NCI-H82 (cell line): ENCODE measurements around the gene CSGALNACT2.
"Not testable (repeated sequence)": the region's sequence is repeated elsewhere in the genome, so short reads cannot be mapped to it uniquely, and the experiment has no call there.

Source experiments
- DNase-seq: peaks from one replicate; lab custom pipeline; 2025; lab: John Stamatoyannopoulos, UW

Gene CSGALNACT2

DNA sequence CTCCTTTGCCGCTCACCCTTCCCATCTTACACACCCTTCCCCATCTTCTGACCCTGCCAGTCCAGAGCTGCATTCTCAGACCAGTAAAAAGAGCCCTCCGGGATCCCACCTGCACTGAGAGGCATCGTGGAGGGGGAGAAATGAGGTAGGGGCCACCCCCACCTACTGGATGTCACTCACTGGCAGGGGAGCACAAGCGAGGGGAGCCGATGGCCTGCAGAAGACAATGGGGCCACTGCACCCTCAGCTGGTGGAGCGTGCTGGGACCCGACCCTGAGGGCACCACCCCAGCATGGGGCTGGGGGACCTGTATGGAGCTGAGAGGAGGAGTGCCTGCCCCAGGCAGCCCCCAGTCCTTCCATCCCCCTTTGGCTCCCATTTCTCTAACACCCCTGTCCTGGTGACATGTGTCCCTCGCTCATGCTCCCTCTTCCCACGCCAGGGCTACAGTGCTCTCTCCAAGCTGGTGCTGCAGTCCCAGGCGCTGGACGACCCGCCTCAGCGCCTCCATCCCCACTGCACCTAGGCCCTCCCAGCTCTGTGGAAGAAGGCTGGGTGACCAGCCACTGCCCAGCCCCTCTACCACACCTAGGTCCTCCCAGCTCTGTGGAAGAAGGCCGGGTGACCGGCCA is 78.8 kb downstream of the CSGALNACT2 start:
- no peak for DNase-seq

DNA sequence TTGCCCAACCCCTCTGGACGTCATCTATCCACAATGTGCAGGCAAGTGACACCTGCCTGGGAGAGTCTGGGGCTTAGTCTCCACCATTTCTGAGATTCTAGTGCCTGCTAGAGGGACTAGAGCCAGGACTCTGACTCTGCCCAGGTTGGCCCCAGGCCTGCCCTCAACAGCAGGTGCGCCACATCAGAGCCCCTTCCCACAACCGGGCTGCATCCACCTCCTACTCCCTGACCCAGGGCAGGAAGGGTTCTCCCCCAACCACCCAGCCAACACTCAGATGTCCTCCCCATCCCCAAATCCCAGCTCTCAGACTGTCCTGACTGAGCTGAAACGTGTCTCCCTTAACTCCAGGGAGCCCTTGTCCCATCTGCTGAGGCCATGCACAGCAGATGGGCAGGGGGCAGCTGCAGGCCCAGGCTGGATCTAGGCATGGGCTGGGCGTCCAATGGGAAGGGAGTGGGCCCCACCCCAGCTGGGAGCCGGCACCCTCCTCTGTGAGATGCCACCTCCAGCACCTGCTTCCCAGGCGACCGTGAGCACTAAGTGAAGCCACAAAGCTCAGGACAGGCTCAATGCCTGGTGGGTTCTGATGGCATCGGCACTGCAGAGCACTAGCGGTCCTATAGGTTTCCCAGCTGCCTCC is 79.4 kb downstream of the CSGALNACT2 start:
- no peak for DNase-seq

DNA sequence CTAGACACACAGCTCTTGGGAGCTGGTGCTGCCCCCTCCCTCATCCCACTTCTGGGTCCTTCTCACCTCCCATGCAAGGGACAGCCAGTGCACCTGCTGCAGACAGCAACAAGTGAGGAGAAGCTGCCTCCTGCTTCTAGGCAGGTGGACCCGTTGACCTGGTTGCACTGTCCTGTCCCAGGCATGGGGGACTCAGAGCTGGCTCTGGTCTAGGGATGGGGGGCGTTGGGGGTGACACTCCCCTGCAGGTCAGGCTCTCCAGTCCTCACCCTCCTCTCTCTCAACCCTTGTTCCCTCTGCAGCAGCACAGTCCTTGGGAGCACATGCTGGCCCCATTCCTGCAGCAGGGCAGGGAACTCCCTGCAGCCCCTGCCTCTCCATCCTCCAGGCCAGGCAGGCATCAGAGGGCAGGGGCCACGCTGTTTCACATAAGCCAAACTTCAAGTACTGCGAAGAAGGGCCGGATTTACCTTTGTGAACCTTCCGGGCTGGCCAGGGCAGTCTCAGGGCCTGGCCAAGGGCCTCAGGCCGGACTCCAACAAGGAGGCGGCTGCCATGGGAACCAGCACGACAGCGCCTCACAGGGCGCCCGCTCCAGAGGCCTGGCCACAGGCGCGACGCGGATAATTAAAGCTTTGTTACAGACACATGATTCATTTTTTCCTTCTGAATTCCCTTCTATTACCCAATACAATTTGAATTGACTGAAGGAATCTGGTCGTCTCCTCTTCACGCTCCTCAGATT is 80.1 kb downstream of the CSGALNACT2 start:
- DNase-seq = no peak

DNA sequence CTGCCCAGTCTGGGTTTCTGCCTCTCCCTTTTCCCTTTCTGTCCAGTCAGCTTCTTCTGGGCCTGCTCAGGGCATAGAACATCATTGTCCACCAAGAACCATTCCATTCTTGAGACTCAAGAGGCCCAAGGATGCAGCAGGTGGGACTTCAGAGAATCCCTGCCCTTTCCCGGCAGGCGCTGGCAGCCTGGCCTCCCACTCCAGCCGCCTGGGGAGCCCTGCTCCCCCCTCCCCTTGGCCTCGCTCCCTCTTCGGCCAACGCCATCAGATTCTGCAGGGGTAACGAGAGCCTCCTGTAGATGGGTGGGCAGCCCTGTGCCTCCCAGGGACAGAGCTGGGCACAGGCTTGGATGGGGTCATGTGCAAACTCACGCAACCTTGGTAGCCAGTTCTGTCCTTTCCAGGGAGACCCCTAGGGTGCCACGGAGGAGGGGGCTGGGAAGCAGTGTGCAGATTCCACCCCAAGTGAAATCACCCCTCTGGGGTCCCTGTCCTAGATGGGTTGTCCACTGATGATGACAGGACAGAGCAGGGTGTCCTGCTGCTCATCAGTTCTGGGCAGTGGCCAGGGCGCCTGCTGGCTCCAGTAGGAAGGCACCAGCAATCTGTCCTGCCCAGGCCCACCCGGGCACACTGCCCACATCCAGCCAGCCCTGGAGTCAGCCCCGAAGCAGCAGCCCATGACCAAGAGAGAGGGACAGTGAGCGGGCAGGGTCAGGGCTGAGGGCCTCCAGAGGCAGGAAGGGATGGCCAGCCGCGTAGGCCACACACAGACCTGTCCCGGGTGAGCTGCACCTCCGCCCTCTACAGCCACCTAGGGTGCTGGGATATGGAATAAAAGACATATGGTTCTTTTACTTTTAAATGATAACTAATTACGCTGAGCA is 80.9 kb downstream of the CSGALNACT2 start:
- no peak for DNase-seq

DNA sequence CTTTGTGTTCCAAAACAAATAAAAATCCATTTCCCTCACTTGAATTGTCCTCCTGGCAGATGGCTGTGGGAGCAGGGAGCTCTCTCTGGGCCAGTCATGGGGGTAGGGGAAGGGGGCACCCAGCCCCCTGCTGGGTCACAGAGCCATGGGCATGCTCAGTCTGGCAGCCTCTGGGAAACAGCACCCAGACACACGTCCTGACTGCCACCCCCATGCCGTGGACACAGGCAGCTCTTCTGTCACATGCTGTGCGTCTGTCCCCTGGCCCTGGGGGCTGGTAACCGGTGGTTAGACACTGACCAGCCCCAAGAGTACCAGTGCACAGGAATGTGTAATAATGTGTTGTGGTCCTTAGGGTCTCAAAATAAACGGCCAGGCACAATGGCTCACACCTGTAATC is 81.6 kb downstream of the CSGALNACT2 start:
- DNase-seq = no peak

DNA sequence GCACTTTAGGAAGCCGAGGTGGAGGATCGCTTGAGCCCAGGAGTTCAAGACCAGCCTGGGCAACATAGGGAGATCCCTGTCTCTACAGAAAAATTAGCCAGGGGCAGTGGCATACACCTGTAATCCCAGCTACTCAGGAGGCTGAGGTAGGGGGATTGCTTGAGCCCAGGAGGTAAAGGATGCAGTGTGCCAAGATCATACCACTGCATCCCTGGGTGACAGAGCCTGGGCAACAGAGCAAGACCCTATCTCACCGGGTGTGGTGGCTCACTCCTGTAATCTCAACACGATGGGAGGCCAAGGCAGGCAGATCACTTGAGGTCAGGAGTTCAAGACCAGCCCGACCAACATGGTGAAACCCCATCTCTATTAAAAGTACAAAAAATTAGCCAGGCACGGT is 82.0 kb downstream of the CSGALNACT2 start:
- not testable (repeated sequence) for DNase-seq

DNA sequence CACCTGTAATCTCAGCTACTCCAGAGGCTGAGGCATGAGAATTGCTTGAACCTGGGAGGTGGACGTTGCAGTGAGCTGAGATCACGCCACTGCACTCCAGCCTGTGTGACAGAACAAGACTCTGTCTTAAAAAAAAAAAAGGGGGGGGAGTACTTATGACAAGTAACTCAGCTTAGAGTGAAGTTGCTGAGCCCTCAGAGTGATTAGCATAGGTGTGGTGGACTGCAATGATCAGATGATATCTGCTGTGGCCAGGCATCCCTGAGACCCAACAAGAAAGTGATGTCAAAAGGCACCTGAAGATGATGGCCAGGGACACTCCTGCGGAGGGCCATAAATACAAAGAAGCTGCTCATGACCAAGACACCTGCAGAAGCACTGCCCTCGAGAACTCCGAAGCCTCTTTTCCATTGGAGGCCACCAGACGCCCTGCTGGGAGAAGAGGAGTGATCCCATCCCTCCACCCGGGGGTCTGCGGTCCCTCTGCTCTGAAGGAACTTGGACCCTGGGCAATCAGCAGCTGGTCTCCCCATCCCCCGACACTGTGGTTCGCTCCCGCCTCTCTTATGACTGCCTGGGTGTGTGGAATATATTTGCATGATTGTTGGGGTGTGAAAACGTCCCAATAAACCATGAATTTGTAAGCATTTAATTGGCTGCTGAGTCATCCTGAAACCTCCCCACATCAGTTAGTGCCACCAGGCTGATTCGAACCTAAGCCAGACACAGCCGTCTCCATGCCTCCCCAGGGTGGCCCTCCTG is 82.6 kb downstream of the CSGALNACT2 start:
- no peak for DNase-seq

DNA sequence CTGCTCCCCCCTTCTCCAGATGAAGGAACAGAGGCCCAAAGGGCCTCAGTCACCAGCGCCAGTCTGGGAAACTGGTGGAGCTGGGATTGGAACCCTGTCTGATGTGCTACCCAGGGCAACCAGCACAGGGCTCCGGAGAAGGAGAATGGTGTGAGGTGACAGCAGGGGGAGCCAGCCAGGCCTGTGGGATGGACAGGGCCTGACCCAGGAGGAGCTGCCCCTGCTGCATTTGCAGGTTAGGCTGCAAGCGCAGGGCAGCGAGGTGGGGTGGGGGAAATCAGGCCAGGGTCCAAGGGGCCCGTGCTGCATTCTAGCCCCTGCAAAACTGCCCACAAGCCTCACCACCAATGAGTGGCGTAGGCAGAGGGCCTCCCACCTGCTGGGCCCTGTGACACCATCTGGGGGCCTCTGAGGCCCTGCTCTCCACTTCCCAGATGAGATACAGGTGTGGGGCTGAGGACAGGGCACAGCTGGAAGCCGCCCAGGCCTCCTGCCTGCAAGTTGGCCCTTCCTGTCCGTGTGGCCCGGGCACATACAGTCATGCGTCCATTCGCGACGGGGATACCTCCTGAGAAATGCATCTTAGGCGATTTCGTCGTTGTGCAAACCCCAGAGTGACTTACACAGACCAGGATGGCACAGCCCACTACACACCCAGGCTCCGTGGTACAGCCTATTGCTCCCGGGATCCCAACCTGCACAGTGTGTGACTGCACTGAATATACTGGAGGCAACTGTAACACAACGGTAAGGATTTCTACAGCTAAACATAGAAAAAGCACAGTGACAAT is 83.4 kb downstream of the CSGALNACT2 start:
- no peak for DNase-seq

DNA sequence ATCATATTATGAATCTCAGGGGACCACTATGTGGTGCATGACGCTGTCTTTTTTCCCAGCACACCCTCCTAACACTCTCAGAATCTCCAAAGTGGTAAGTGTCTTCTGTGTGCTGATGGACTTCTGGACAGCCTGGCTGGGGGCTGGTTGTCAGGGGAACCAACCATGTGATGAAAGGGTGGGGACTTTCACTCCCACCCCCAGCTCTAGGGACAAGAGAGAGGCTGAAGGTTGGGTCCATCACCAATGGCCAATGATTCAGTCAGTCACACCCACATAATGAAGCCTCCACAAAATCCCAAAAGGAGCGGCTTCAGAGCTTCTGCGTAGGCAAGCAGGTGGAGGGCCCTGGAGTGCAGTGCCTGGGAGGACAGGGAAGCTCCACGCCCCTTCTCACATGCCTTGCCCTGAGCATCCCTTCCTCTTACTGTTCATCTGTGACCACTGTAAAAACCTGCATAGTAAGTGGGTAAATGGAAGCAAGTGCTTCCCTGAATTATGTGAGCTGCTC is 84.0 kb downstream of the CSGALNACT2 start:
- no peak for DNase-seq

DNA sequence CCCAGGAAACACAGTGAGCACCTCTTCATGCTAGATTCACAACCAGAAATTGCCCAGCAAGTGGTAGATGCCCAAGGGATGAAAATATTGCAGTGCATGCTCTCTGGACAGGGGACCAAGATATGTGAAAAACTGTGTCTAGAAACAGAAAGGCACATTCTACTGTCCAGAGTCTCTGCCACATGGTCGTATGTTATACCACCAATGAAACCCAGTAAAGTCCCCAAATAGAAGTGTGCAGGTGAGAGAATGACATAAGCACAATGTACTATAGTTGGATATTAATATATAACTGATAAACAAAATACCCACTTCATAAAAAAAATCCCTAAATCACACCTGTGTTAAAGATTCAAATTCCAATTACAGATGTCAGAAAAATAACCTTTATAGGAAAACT is 84.8 kb downstream of the CSGALNACT2 start:
- DNase-seq = no peak

DNA sequence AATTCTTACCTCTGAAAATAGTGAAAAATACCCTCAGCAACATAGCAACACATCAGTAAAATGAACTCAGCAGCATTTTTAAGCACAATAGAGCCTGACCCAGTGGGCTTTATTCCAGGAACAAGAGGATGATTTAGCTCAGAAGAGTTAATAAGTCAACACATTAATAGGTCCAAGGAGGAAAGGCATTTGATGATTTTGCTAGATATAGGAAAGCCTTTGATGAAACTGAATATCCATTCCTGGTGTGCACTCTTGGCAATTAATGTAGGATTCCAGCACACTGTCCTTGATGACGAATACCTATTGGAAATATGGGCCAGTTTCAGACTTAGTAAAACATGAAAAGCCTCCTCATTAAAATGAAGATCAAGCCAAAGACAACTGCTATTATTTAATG is 86.1 kb downstream of the CSGALNACT2 start:
- DNase-seq = no peak

DNA sequence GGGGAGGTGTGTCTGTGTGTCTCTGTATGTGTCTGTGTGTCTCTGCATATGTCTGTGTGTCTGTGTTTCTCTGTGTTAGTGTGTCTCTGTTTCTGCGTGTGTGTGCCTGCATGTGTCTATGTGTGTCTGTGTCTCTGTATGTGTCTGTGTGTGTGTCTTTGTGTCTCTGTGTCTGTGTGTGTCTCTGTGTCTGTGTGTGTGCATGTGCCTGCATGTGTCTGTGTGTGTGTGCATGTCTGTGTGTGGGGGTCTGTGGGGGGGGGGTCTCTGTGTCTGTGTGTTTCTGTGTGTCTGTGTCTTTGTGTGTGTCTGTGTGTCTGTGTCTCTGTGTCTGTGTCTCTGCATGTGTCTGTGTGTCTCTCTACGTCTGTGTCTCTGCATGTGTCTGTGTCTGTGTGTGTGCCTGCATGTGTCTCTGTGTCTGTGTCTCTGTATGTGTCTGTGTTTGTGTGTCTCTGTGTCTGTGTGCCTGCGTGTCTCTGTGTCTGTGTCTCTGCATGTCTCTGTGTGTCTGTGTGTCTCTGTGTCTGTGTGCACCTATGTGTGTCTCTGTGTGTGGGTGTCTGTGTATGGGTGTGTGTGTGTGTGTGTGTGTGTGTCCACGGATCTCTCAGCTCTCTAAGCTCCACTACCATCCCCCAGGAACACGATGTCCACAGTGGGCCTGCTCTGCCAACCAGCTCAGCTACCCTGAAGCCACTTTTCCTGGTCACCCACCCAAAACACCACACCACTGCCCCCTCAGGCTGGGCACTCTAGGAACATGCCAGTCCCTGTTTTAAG is 87.0 kb downstream of the CSGALNACT2 start:
- no peak for DNase-seq

DNA sequence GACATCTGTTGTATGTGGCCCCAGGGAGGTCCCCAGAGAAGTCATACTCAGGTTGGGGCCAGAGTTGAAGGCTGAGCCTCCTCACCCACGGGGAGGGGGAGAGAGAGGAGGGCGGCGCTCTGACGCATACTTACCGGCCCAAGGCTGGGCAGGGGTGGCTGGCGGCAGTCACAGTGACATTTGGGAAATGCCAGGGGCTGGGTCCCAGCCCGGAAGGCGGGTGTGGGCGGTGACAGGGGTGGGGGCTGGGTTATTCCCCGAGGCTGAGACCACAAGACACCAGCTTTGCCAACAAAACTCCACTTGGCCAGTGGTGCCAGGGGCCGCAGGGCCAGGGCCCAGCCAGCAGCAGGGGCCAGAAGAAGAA is 87.5 kb downstream of the CSGALNACT2 start:
- no peak for DNase-seq

DNA sequence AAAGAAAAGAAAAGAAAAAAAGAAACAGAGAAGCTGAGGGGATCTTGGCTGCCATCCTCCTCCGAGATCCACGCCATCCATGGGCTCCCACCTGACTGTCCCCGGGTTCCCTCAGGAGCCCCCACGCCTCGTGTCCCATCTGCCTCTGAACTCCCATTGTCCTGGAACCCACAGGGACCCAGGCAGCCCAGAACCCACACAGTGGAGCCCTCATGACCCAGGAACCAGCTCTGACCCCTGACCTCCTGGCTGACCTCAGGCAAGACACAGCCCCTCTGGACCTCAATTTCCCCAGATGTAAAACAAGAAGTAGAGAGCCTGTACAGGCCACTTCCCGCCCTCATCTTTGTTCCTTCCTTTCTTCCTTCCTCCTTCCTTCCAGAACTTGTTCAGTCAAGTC is 88.2 kb downstream of the CSGALNACT2 start:
- no peak for DNase-seq

DNA sequence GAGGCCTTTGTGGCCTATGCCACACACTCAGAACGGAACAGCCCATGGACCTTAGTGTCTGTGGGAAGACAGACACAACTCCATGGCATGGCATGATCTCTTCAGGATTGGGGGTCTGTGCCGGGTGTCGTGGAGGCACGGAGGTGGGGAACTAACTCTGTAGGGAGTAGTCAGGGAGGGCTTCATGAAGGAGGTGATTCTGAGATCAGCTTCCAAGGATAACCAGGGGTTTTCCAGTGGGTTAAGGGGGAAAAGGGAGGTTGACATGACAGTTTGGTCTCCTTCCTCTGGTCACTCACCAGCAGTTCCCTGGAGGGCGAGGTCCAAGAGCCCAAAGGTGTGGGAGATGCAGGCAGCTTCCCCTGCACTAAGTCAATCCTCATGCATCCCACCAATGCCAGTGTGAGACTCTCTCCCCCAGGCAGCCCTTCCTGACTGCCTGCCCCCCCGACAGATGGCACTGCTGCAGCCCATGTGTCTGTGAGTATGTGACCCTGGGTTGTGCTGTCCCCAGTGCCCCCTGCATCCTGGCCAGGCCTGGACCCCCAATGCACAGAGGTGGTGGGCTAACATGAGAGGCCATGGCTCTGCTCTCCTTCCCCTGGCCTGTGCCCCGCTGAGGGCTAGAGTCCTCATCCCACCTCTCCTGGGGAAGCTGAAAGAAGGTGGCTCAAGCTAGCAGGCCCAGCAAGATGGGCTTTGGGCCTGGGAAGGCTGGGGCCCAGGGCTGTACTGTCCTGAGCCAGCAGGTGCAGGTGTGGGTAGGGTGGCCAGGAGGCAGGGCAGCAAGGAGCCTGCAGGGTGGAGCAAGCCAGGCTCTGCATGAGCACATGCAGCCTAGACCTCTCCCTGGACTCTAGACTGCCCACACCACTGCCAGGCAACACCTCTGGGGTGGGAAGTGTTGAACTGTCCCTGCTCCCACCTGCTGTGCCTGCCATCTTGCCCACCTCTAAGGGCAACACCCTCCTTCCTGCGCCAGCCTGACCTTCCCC is 88.9 kb downstream of the CSGALNACT2 start:
- DNase-seq = no peak

DNA sequence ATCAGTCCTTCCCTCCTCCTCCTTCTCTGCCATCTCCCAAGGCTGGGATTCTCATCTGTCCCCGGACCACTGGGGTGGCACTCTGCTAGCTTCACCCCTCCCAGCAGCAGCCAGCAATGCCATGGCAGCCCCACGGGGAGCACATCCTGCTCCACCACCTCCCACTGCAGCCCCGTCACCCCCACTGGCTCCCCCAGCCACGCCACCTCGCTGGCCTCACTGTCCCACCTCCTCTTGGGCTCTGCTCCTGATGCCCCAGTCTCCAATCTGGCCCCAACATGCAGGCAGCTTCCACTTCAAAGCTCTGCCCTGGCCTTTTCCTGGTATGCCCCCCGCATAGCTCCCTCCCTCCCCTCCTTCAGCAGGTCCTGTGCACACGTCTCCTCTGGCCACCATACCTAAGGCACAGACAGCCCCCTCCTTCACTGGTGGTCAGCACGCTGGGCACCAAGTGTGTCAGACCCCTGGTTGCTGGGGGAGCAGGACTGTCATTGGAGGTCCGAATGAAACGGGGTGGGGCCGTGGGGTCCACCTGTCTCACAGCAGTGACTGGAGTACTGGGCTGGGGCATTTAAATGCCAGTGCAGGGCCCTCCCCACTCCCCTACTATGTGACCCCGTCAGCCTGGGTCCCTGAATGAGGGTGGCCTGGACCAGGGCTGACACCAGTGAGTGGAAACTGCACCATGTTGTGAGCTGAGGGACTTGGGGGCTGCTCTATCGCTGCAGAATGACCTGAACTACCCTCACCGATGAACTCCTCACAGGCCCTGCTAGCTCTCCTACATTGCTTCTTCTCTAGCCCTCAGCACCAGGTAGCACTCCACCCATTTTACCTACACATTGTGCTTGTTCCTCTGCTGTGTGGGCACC is 89.9 kb downstream of the CSGALNACT2 start:
- DNase-seq = no peak

DNA sequence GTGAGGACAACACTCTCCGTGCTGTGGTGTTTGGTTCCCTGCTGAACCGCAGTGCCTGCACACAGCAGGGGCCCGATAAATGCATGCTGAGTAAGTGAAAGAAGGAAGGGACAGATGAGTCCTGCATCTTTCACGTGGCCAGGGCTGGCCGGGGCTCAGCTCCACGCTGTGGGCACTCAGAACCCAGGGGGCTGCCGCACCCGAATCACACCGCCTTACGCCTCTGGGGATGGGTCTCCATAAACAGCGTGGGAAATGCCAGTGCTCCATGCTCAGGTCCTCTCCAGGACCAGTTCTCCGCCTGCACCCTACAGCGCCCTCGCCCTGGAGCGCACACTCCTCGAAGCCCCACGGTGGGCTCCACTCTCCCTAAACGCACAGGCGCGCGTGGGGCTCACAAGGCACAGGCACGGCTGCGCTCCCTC is 90.5 kb downstream of the CSGALNACT2 start:
- no peak for DNase-seq
